K562 (cell line): ENCODE data around the gene SYN1. TPM values are rescaled to one million over a fixed set of nuclear protein-coding genes. Genes with fewer than 3 reads are reported as not detected.

Experiments used
- ATAC-seq: fragments of 200-7000 bp; cut with Tn5 transposase; 3 replicates; pipeline ENCODE4 v1.9.1; 2020; ENCODE audit warnings: moderate library complexity
- BruUV-seq: library from RNA; stranded (reverse); fragments of 400-500 nt; replicated peaks from 2 replicates; lab custom pipeline; 2021; lab: Mats Ljungman, UMichigan
- CTCF ChIA-PET: fragments of 300-600 bp; formaldehyde crosslinking; extraction: SDS; loops from one replicate; lab custom pipeline; 2021; ENCODE audit warnings: low intra/inter-chr PET ratio; lab: Yijun Ruan, JAX
- POLR2A ChIA-PET: fragments of 300-600, 350-650 bp; sonication (Branson Sonifier 250); formaldehyde crosslinking; extraction: SDS; loops from one replicate; lab custom pipeline; 2021; ENCODE audit warnings: antibody characterized with exemption, inconsistent platforms; lab: Yijun Ruan, JAX
- DNase-seq, 4 experiments: peaks; one replicate each; pipeline versions ENCODE4 v3.0.0 to v3.0.0-alpha.2; 2011 to 2018; ENCODE audit warnings: low spot score in 3 of 4, mixed read lengths in 3 of 4; ENCODE audit errors: extremely low read depth in 1 of 4
- FAIRE-seq: peaks from 2 replicates; lab custom pipeline; 2011; peaks lifted over from hg19 to GRCh38; lab: Jason Lieb, UNC
- H2AFZ ChIP-seq: 2 replicates; pipeline ENCODE4 v1.6.0; 2011; ENCODE audit warnings: low read depth, low read length, control low read depth, inconsistent platforms
- H3K27ac ChIP-seq: fragments of 200-600 bp; 3 replicates; pipeline ENCODE4 v1.8.0; 2011; ENCODE audit warnings: low read depth, mild to moderate bottlenecking, control low read depth, inconsistent platforms, low read length, moderate library complexity, mixed read lengths; ENCODE audit errors: extremely low read depth
- H3K27me3 ChIP-seq, 2 experiments: fragments of 300-600 bp in 1 of 2; 2 replicates in 1 of 2; 3 replicates in 1 of 2; pipeline versions ENCODE4 v1.6.0 to v1.8.0; 2011; ENCODE audit warnings: inconsistent platforms in 2 of 2, low read length in 2 of 2, mild to moderate bottlenecking in 1 of 2, mixed read lengths in 1 of 2, moderate library complexity in 1 of 2; ENCODE audit not compliant: control insufficient read depth in 2 of 2, insufficient read depth in 2 of 2
- H3K36me3 ChIP-seq: fragments of 300-600 bp; 3 replicates; pipeline ENCODE4 v1.8.0; 2011; ENCODE audit warnings: mild to moderate bottlenecking, low read length, inconsistent platforms; ENCODE audit not compliant: control insufficient read depth, insufficient read depth
- H3K4me1 ChIP-seq, 2 experiments: fragments of 200-600 bp in 1 of 2; replicated peaks in 1 of 2; 2 replicates in 1 of 2; 3 replicates in 1 of 2; pipeline versions ENCODE4 v1.5.1 to v1.8.0; 2011; ENCODE audit warnings: inconsistent platforms in 2 of 2, low read length in 2 of 2, mild to moderate bottlenecking in 1 of 2, mixed read lengths in 1 of 2, moderate library complexity in 1 of 2; ENCODE audit not compliant: control insufficient read depth in 2 of 2, insufficient read depth in 2 of 2
- H3K4me2 ChIP-seq: 2 replicates; pipeline ENCODE4 v1.6.1; 2011; ENCODE audit warnings: low read length, control low read depth, inconsistent platforms, mixed read lengths; ENCODE audit not compliant: insufficient read depth
- H3K4me3 ChIP-seq: fragments of 200-600 bp; sonication (generic), shearing (Covaris generic); 2 replicates; pipeline ENCODE4 v1.5.1; 2016; ENCODE audit warnings: control low read depth, inconsistent platforms
- H3K79me2 ChIP-seq: fragments of 200-600 bp; 3 replicates; pipeline ENCODE4 v1.8.0; 2011; ENCODE audit warnings: low read length, inconsistent platforms; ENCODE audit not compliant: control insufficient read depth, insufficient read depth
- H3K9ac ChIP-seq, 2 experiments: 2 replicates each; pipeline versions ENCODE4 v1.6.0 to v1.6.1; 2011; ENCODE audit warnings: low read depth in 2 of 2, low read length in 2 of 2, control low read depth in 1 of 2, inconsistent platforms in 1 of 2, mild to moderate bottlenecking in 1 of 2, mixed read lengths in 1 of 2; ENCODE audit not compliant: insufficient read depth in 1 of 2
- H3K9me1 ChIP-seq: one replicate; pipeline ENCODE4 v1.6.0; 2011; ENCODE audit warnings: inconsistent platforms, mild to moderate bottlenecking, low read length, moderate library complexity; ENCODE audit not compliant: control insufficient read depth, insufficient read depth
- H3K9me3 ChIP-seq: replicated peaks from 2 replicates; pipeline ENCODE4 v1.5.1; 2011; ENCODE audit warnings: low read depth, low read length, inconsistent platforms; ENCODE audit not compliant: control insufficient read depth, insufficient read depth
- H4K20me1 ChIP-seq: replicated peaks from 2 replicates; pipeline ENCODE4 v1.6.1; 2011; ENCODE audit warnings: low read length, inconsistent platforms, mixed read lengths; ENCODE audit not compliant: control insufficient read depth, insufficient read depth
- CBX1 ChIP-seq: sonication (generic); IDR thresholded peaks from 2 replicates; pipeline ENCODE4 v1.6.1; 2016; ENCODE audit warnings: antibody characterized with exemption, low read depth, mild to moderate bottlenecking
- CREB1 ChIP-seq, 2 experiments: sonication (generic) in 1 of 2; formaldehyde crosslinking in 1 of 2; IDR thresholded peaks; 2 replicates each; pipeline versions ENCODE4 v1.6.1 to v1.8.0; 2012 to 2022; ENCODE audit warnings: inconsistent platforms in 1 of 2, mild to moderate bottlenecking in 1 of 2, missing genetic modification reagents in 1 of 2, moderate library complexity in 1 of 2
- HMGXB4 ChIP-seq: sonication (generic); formaldehyde crosslinking; IDR thresholded peaks from 2 replicates; pipeline ENCODE4 v1.8.1; 2023; ENCODE audit warnings: mild to moderate bottlenecking, missing genetic modification reagents
- NCOA1 ChIP-seq: fragments of 450-650 bp; IDR thresholded peaks from 2 replicates; pipeline ENCODE4 v1.6.1; 2016; ENCODE audit warnings: low read depth
- NELFE ChIP-seq: IDR thresholded peaks from 2 replicates; pipeline ENCODE4 v1.6.1; 2011; ENCODE audit warnings: mild to moderate bottlenecking; ENCODE audit not compliant: insufficient read depth, insufficient read length
- NFYB ChIP-seq: IDR thresholded peaks from 2 replicates; pipeline ENCODE4 v1.6.1; 2011; ENCODE audit warnings: mild to moderate bottlenecking, moderate library complexity; ENCODE audit not compliant: insufficient read length; ENCODE audit errors: extremely low read depth
- PKNOX1 ChIP-seq: fragments of 450-650 bp; IDR thresholded peaks from 2 replicates; pipeline ENCODE4 v1.6.1; 2016
- POLR3G ChIP-seq: IDR thresholded peaks from 2 replicates; pipeline ENCODE4 v1.6.1; 2011; ENCODE audit not compliant: insufficient read length, insufficient replicate concordance; ENCODE audit errors: extremely low read depth
- PTTG1 ChIP-seq: fragments of 450-650 bp; IDR thresholded peaks from 2 replicates; pipeline ENCODE4 v1.6.1; 2016; ENCODE audit warnings: low read depth, mild to moderate bottlenecking, missing genetic modification characterization, missing compliant biosample characterization
- TBL1XR1 ChIP-seq, 2 experiments: IDR thresholded peaks; 2 replicates each; pipeline ENCODE4 v1.6.1; 2012; ENCODE audit warnings: improper control_type of control experiment in 2 of 2, low read length in 2 of 2, mild to moderate bottlenecking in 1 of 2
- ZNF75A ChIP-seq: fragments of 450-650 bp; formaldehyde crosslinking; IDR thresholded peaks from 2 replicates; pipeline ENCODE4 v1.4.0; 2020; ENCODE audit warnings: mild to moderate bottlenecking
- WGBS: fragments of 100-300 bp; shearing (Covaris generic); methylation state at CpG from one replicate; pipeline ENCODE4 v1.1.6; 2016; ENCODE audit warnings: low coverage, mixed read lengths; ENCODE audit not compliant: insufficient coverage; ENCODE audit errors: missing lambda C conversion rate; 5-methylcytosine and 5-hydroxymethylcytosine counted together
- in situ Hi-C: fragments of 300-500 bp; cut with MboI; formaldehyde crosslinking; loops from 4 replicates; pipeline ENCODE4 v1.15.0; 2018; ENCODE audit warnings: inconsistent platforms, mixed read lengths
- intact Hi-C: fragments of 100-400 bp; cut with micrococcal nuclease; formaldehyde crosslinking; loops from 2 replicates; pipeline ENCODE4 v1.14.2; 2022
- polyA plus RNA-seq, 8 experiments: library from polyadenylated mRNA; depleted of rRNA in 4 of 8; stranded (reverse) in 5 of 8; unstranded in 3 of 8; fragments of >200 nt; fragmentation: Nextera tagmentation in 2 of 8; fragmentation: Illumina TruSeq in 1 of 8; extraction: Ambion mirVana in 2 of 8; extraction: Trizol in 1 of 8; gene quantifications; 2 replicates each; pipeline versions ENCODE4 v1.2.1 to v1.2.3, GENCODE V29; 2011 to 2014; ENCODE audit warnings: inconsistent platforms in 1 of 8, missing spikeins in 1 of 8
- total RNA-seq, 7 experiments: library from RNA; depleted of rRNA in 6 of 7; stranded (reverse); fragments of >200 nt in 6 of 7; fragmentation: Illumina TruSeq in 2 of 7; extraction: Trizol in 2 of 7; gene quantifications; 2 replicates each; pipeline versions ENCODE4 v1.2.1 to v1.2.3, GENCODE V29; 2011 to 2021; ENCODE audit warnings: low replicate concordance in 1 of 7

SYN1 gene
- total and polyA plus RNA-seq, 9 of the 15 experiments (the other 6 are each of a cell fraction or from before 2014, with no cell fraction given), result 0.01 to 0.28 (median 0.18) TPM; not detected in 2

GRCh38 chrX:47623540-47624027 is 3.9 kb upstream of the SYN1 start:
- in situ Hi-C loops, result no loop called here
- no peak overlapping the region for H3K4me3 ChIP-seq
- H4K20me1 ChIP-seq, result no peaks in the 10 kb centered on the region
- ChIA-PET POLR2A (no interaction called here), CTCF (no interaction called here)
- ATAC-seq, result 0 out of 3 replicates have a peak, but pooled peaks have one; percentile 21
- peaks cover 0 to 34% of the 10 kb centered on the region in 2 experiments; a peak in 2 of 5 replicates for H3K27me3 ChIP-seq
- H3K27ac ChIP-seq, result no peak overlapping the region
- no peaks in the 10 kb centered on the region for H3K9me3 ChIP-seq
- intact Hi-C loops, result no loop called here
- BruUV-seq, result no TSS peak
- DNase-seq, result peak in 3 of 4 experiments; percentile 40 to 47 (median 46)
- TF ChIP-seq PKNOX1 (peak; percentile 50; the same call in 1 of the 2 replicates), POLR3G (no peak), NFYB (peak; percentile 24)
- H2AFZ ChIP-seq, result no peak overlapping the region
- H3K9me1 ChIP-seq, result no peaks in the 10 kb centered on the region
- peaks cover 0 to 25% of the 10 kb centered on the region in 2 experiments; a peak in 2 of 5 replicates for H3K4me1 ChIP-seq
- no peaks in the 10 kb centered on the region for H3K79me2 ChIP-seq
- no peak overlapping the region for H3K9ac ChIP-seq
- WGBS, result 29% methylated on average over 15 of the region's 35 CpGs
- H3K4me2 ChIP-seq, result peak overlapping the region; percentile 25; the same call in 1 of the 2 replicates
- H3K36me3 ChIP-seq, result no peaks in the 10 kb centered on the region
- FAIRE-seq, result no peak

DNA sequence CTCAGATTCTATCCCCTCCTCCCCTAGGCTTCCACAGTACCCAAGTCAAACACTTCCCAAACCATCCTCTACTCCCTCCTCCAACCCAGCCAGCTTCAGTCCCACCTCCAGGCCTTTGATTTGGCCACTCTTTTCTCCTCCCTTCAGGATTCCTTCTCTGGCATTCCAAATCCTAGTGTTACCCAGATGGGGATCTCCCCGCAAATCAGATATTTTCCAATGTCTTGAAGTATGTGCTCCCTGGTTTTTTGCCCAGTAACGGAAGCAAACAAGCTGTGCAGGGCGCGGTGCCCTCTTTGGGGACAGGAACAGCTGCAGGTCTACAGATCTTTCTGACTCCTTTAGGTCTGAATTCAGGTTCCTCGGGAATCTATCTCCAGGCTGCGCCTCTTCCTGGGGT is 2.2 kb upstream of the SYN1 start:
- H3K27ac ChIP-seq, result no peak overlapping the region
- H3K79me2 ChIP-seq, result no peaks in the 10 kb centered on the region
- H3K9me3 ChIP-seq, result no peaks in the 10 kb centered on the region
- peaks cover 0 to 34% of the 10 kb centered on the region in 2 experiments; a peak in 2 of 5 replicates for H3K27me3 ChIP-seq
- 0% methylated on average over 6 of the region's 6 CpGs for WGBS
- no peak overlapping the region for H3K4me3 ChIP-seq
- CTCF ChIA-PET, result no interaction called here
- intact Hi-C loops (no loop called here), in situ Hi-C loops (no loop called here)
- DNase-seq (no peak), ATAC-seq (no peak), FAIRE-seq (no peak)
- BruUV-seq, result no TSS peak
- no peaks in the 10 kb centered on the region for H3K9me1 ChIP-seq
- POLR2A ChIA-PET, result no interaction called here
- H2AFZ ChIP-seq, result no peak overlapping the region
- H3K4me1 ChIP-seq, result peaks cover 0 to 22% of the 10 kb centered on the region in 2 experiments; a peak in 2 of 5 replicates
- H3K36me3 ChIP-seq, result no peaks in the 10 kb centered on the region
- no peak overlapping the region for H3K9ac ChIP-seq
- H4K20me1 ChIP-seq, result no peaks in the 10 kb centered on the region
- H3K4me2 ChIP-seq, result no peak overlapping the region
- TF ChIP-seq CREB1 (IDR thresholded peaks at IDR 0.05), result no peak
- TF ChIP-seq CREB1 (CRISPR knock-in tag; IDR thresholded peaks at IDR 0.05), result no peak
- no peak for TF ChIP-seq CBX1
- TF ChIP-seq TBL1XR1 (IDR thresholded peaks at IDR 0.05; ENCODE audit: low read length in 2 of 2), result no peak
- no peak for TF ChIP-seq NELFE
- TF ChIP-seq NCOA1, result no peak
- TF ChIP-seq ZNF75A, result no peak
- TF ChIP-seq PTTG1 (tag), result no peak
- TF ChIP-seq HMGXB4 (CRISPR knock-in tag), result no peak
